Activated naive CD4-positive, alpha-beta T cell treated with anti-CD3 and anti-CD28 coated beads, Interleukin-2, amount 50 U/mL, for 72 hours (primary cell): Measurements from ENCODE around the gene PRDM8. TPM values are rescaled to one million over a fixed set of nuclear protein-coding genes. Genes with fewer than 3 reads are reported as not detected.

Source experiments
- ATAC-seq, 2 donors: fragments of 150-1000 bp; cut with Tn5 transposase; 2 replicates each; pipeline ENCODE4 v1.10.0; 2021; ENCODE audit warnings: mild to moderate bottlenecking in 2 of 2, moderate library complexity in 2 of 2
- DNase-seq, 2 donors: peaks; one replicate each; pipeline ENCODE4 v3.0.0; 2021 to 2022; ENCODE audit warnings: low spot score in 2 of 2
- H3K27ac Mint-ChIP-seq, 2 donors: one replicate each; pipeline ENCODE4 v1.8.0; 2022; ENCODE audit warnings: mild to moderate bottlenecking in 2 of 2, mixed read lengths in 2 of 2
- H3K36me3 Mint-ChIP-seq, 2 donors: one replicate each; pipeline ENCODE4 v1.8.0; 2022; ENCODE audit warnings: mixed read lengths in 2 of 2
- H3K9me3 Mint-ChIP-seq, 2 donors: one replicate each; pipeline ENCODE4 v1.8.0; 2022; ENCODE audit warnings: mixed read lengths in 2 of 2
- total RNA-seq, 2 donors: library from RNA; stranded (reverse); gene quantifications; one replicate each; pipeline ENCODE4 v1.2.3, GENCODE V29; 2022

Gene PRDM8
- total RNA-seq, 2 donors from 2014 or later, result 0.56 to 3.8 TPM

DNA sequence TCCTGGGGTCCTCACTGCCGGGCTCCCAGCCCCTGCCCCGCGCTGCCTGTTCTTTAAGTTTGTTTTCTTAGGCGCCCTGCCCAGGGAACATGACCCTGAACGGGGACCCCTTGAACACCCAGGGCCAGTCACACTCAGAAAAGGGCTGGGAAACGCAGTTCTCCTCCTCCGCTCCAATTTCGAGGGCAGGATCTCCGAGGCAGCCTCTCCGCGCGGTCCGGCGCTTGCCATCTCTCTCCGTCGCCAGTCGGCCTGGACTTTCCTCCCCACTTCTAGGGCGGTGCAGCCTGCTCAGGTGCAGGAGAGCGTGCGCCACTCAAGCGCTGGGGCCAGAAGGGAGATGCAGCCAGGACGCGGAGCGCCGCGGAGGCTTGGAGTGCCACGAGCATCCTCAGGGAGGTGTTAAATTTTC is 9.9 kb downstream of the PRDM8 start:
- DNase-seq (no peak), ATAC-seq (no peak)
- H3K9me3 Mint-ChIP-seq, result no peaks in the 10 kb centered on the region
- H3K36me3 Mint-ChIP-seq, result no peaks in the 10 kb centered on the region
- H3K27ac Mint-ChIP-seq, result no peak overlapping the region

DNA sequence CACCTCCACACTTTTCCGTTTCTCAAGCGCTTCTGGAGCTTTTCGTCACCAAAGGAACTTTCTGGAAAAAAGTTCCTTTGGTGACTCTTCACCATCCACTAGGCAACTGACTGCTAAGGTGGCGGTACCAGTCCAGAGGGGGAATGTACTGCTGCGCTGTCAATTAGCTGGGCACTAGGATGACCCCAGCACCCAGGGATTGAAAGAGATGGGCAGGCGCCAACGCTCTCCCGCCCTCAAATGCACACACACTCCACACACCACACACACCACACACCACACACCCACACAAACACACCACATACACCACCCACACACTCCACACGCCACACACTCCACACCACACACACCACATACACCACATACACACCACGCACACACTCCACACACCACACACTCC is 10.4 kb downstream of the PRDM8 start:
- DNase-seq, result no peak
- ATAC-seq, result no peak
- H3K9me3 Mint-ChIP-seq, result no peaks in the 10 kb centered on the region
- H3K36me3 Mint-ChIP-seq, result no peaks in the 10 kb centered on the region
- H3K27ac Mint-ChIP-seq, result no peak overlapping the region

DNA sequence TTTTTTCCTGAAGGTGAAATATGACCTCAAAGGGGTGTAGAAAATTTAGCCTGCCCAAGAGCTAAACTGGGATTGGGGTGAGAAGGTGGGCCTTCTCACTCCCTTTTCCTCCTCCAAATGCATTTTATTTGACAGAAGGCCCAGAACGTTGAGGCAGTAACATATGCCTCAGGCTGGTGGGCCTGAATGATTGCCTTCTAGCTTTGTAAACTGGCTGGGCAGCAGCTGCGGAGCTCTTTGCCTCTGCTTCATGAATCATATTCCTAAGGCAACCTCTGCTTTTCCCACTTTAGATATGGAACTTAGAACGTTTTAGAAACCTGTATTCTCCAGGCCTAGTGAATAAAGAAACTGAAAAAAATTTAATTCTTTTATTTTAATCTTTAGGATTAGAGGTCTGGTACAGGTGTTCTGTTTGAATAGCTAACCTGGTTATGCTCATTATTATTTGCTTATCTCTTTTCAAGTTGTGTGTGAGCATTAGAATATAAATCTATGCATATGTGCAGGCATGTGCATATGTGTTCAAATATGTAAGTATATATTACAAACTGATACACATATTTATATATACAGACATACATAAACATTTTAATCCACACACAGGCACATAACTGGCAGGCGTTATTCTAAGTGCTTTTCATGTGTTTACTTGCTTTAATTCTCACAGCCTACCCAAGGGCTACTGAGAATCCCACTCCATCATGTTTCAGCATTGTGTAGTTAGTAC is 11.5 kb downstream of the PRDM8 start:
- Mint-ChIP-seq H3K9me3 (no peaks in the 10 kb centered on the region), H3K27ac (no peak overlapping the region), H3K36me3 (no peaks in the 10 kb centered on the region)
- ATAC-seq (no peak), DNase-seq (no peak)

- H3K36me3 Mint-ChIP-seq, result no peaks in the 10 kb centered on the region
- DNase-seq (no peak), ATAC-seq (no peak)
- no peak overlapping the region for H3K27ac Mint-ChIP-seq
- H3K9me3 Mint-ChIP-seq, result no peaks in the 10 kb centered on the region
These were observed 12.0 kb downstream of the PRDM8 start for GRCh38 chr4:80209340-80209701.

- Mint-ChIP-seq H3K27ac (no peak overlapping the region), H3K9me3 (no peaks in the 10 kb centered on the region), H3K36me3 (no peaks in the 10 kb centered on the region)
- no peak for ATAC-seq
- no peak for DNase-seq
These were observed 13.2 kb downstream of the PRDM8 start for GRCh38 chr4:80210549-80210948.

GRCh38 chr4:80213117-80213815 is 16.0 kb downstream of the PRDM8 start:
- Mint-ChIP-seq H3K36me3 (no peaks in the 10 kb centered on the region), H3K9me3 (no peaks in the 10 kb centered on the region), H3K27ac (no peak overlapping the region)
- no peak for DNase-seq
- no peak for ATAC-seq

- Mint-ChIP-seq H3K27ac (no peak overlapping the region), H3K9me3 (no peaks in the 10 kb centered on the region), H3K36me3 (no peaks in the 10 kb centered on the region)
- DNase-seq, result no peak
- ATAC-seq, result no peak
These were observed 18.2 kb downstream of the PRDM8 start for GRCh38 chr4:80215449-80216052.

GRCh38 chr4:80216100-80216761 is 18.9 kb downstream of the PRDM8 start:
- ATAC-seq (no peak), DNase-seq (no peak)
- Mint-ChIP-seq H3K27ac (no peak overlapping the region), H3K36me3 (no peaks in the 10 kb centered on the region), H3K9me3 (no peaks in the 10 kb centered on the region)

DNA sequence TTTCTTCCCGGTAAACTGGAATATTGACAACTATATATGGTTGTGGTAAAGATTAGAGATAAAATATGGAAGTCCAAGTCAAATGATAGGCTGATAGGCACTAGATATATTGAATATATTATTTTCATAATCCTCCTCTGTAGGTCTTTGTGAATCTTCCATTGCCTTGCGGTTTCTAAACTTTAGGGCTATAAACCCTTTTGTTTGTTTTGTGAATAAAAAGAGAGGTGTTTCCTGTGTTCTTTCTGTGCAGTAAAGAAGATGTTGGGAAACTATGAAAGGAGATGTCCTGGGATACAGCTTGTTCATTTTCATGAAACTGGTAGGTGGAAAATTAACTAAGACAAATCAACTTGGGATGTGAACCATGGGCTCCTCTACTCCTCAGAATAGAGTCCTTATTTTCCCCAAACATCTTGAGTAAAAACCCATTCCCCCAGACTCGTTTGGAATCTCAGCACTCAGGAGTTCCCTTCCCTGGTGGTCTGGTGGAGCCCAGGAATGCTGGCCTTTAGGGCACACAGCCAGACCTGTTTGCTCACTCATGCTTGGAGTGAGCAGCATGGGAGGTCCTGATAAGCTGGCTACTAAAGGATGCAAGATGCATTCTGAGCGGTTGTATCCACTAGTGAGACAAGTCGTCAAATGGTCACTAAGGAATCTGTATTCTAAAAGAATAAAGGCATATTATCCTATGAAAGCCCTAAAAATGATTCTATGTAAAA is 22.2 kb downstream of the PRDM8 start:
- no peaks in the 10 kb centered on the region for H3K36me3 Mint-ChIP-seq
- ATAC-seq (no peak), DNase-seq (no peak)
- no peaks in the 10 kb centered on the region for H3K9me3 Mint-ChIP-seq
- H3K27ac Mint-ChIP-seq, result no peak overlapping the region

DNA sequence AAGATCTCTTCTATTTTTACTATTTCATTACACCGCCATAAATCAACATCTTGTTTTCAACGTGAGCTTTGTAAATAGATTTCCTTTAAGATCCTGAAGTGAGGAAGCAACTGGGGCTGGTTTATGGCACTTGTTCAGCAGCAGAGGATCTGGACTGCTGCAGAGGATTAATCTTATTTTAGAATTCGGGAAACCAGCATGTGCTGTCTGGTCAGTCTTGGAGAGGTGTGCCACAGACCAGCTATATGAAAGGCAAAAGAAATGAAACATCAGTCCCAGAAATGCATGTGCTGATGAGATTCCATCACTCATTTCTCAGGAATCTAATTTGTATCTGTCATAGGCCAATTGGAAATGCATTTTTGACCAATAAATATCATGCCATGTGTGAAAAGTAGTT is 23.4 kb downstream of the PRDM8 start:
- DNase-seq (no peak), ATAC-seq (no peak)
- Mint-ChIP-seq H3K27ac (no peak overlapping the region), H3K9me3 (no peaks in the 10 kb centered on the region), H3K36me3 (no peaks in the 10 kb centered on the region)

GRCh38 chr4:80221161-80221560 is 23.9 kb downstream of the PRDM8 start:
- no peak for ATAC-seq
- Mint-ChIP-seq H3K36me3 (no peaks in the 10 kb centered on the region), H3K9me3 (no peaks in the 10 kb centered on the region)

DNA sequence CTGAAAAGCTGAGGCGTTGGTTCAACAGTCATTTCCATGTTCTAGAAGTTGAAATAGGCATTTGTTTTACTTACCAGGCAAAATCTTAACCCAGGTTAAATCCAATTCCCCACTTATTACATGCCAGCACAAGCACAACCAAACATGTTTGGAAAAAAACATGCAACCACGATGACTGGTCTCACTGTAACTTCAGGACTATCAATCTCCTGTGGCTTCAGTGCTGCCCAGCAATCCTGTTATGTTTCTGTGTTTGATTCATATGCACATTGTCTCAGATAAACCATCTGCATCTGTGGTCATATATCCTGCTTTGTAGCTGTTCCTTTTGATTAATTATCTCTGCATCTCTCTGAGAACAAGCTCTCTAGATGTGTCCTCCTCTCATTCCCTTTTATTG is 28.3 kb downstream of the PRDM8 start:
- no peaks in the 10 kb centered on the region for H3K36me3 Mint-ChIP-seq
- no peak for DNase-seq
- ATAC-seq, result no peak
- no peak overlapping the region for H3K27ac Mint-ChIP-seq
- H3K9me3 Mint-ChIP-seq, result no peaks in the 10 kb centered on the region

More at GRCh38 chr4:80221161-80221560, 23.9 kb downstream of the PRDM8 start:
- H3K27ac Mint-ChIP-seq, result no peak overlapping the region
- no peak for DNase-seq

DNA sequence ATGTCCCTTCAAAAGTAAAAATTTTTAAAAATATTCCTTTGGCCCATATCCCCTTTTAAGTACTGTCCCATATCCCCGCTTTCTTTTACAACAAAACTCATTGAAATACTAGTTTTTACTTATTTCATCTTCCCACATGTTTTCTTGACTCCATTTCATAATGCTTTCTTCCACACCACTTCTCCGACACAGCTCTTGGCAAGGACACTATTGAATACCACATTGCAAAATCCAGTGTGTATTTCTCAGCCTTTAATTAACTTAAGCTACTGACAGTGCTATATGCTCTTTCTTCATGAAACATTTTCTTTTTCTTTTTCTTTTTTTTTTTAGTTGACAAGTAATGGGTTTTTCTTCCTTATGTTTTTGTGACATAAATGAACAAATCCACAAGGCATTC is 28.8 kb downstream of the PRDM8 start:
- Mint-ChIP-seq H3K27ac (no peak overlapping the region), H3K36me3 (no peaks in the 10 kb centered on the region), H3K9me3 (no peaks in the 10 kb centered on the region)
- ATAC-seq (no peak), DNase-seq (no peak)

- no peaks in the 10 kb centered on the region for H3K9me3 Mint-ChIP-seq
- ATAC-seq (no peak), DNase-seq (no peak)
- H3K27ac Mint-ChIP-seq, result no peak overlapping the region
- H3K36me3 Mint-ChIP-seq, result no peaks in the 10 kb centered on the region
These were observed 31.2 kb downstream of the PRDM8 start for GRCh38 chr4:80228460-80228859.

DNA sequence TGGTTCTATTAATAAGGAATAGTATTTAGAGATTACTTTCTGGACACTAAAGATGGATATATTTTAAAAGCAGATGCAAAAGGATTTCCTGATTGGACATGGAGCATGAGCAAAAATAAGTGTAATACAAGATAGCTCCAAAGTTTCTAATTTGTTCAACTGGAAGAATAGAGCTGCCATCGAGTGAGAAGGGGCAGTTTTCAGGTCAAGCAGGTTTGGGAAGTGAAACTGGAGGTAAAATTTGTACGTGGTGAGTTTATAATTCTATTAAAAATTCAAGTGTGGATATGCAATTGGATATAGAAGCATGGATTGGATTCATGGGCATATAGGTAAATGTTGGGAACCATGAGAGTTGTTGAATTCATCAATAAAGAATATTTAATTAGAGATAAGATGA is 31.8 kb downstream of the PRDM8 start:
- H3K9me3 Mint-ChIP-seq, result no peaks in the 10 kb centered on the region
- ATAC-seq (no peak), DNase-seq (no peak)
- H3K36me3 Mint-ChIP-seq, result no peaks in the 10 kb centered on the region
- no peak overlapping the region for H3K27ac Mint-ChIP-seq

- Mint-ChIP-seq H3K9me3 (no peaks in the 10 kb centered on the region), H3K36me3 (no peaks in the 10 kb centered on the region), H3K27ac (no peak overlapping the region)
- DNase-seq (no peak), ATAC-seq (no peak)
These were observed 32.3 kb downstream of the PRDM8 start for GRCh38 chr4:80229590-80229989.

DNA sequence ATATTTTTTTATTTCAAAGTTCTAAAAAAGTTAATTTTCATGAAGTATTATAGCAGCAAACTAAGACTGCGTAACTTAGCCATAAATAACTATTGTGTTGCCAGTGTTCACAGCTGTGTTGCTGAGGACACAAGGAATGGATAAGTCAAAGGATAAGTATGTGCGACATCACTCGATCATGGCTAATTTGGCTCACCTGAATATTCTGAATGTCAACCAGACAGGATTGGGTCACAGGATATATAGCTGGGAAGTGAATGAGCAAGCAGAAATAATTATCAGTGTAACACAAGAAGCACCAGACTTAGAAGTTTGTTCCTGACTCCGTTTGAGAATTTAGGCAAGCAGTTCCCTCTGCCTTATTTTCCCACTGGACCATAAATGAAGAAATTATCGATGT is 33.9 kb downstream of the PRDM8 start:
- no peaks in the 10 kb centered on the region for H3K36me3 Mint-ChIP-seq
- no peak for ATAC-seq
- DNase-seq, result no peak
- no peak overlapping the region for H3K27ac Mint-ChIP-seq
- H3K9me3 Mint-ChIP-seq, result no peaks in the 10 kb centered on the region
